Osteocyte (in vitro differentiated cells): ENCODE measurements around the gene TM4SF18. TPM values are rescaled to one million over a fixed set of nuclear protein-coding genes. Genes with fewer than 3 reads are reported as not detected.

ENCODE experiments used
- DNase-seq: peaks from one replicate; pipeline ENCODE4 v3.0.0; 2021; ENCODE audit warnings: mixed read lengths; ENCODE audit not compliant: unreplicated experiment; ENCODE audit errors: extremely low spot score
- H3K27ac Mint-ChIP-seq: one replicate; pipeline ENCODE4 v1.8.0; 2021; ENCODE audit warnings: mild to moderate bottlenecking, mixed read lengths; ENCODE audit not compliant: unreplicated experiment
- H3K27me3 Mint-ChIP-seq: one replicate; pipeline ENCODE4 v1.8.0; 2021; ENCODE audit warnings: mixed read lengths; ENCODE audit not compliant: unreplicated experiment
- H3K36me3 Mint-ChIP-seq: one replicate; pipeline ENCODE4 v1.8.0; 2021; ENCODE audit warnings: mixed read lengths; ENCODE audit not compliant: unreplicated experiment
- H3K4me1 Mint-ChIP-seq: one replicate; pipeline ENCODE4 v1.8.0; 2021; ENCODE audit warnings: mixed read lengths; ENCODE audit not compliant: unreplicated experiment
- H3K4me3 Mint-ChIP-seq: one replicate; pipeline ENCODE4 v1.8.0; 2021; ENCODE audit warnings: mild to moderate bottlenecking, moderate library complexity, mixed read lengths; ENCODE audit not compliant: unreplicated experiment
- H3K9me3 Mint-ChIP-seq: one replicate; pipeline ENCODE4 v1.8.0; 2021; ENCODE audit warnings: mixed read lengths; ENCODE audit not compliant: unreplicated experiment
- total RNA-seq: library from RNA; stranded (reverse); gene quantifications from 2 replicates; pipeline ENCODE4 v1.2.1, GENCODE V29; 2021
- TF ChIP-seq, protein P1 (sequence below): fragments of 200-600 bp; sonication (generic); IDR thresholded peaks from 2 replicates; pipeline ENCODE4 v1.5.0; 2021; ENCODE audit warnings: antibody characterized with exemption, mild to moderate bottlenecking, moderate library complexity

The TM4SF18 gene
- total RNA-seq, 1 donor from 2014 or later: 2.2 TPM

DNA sequence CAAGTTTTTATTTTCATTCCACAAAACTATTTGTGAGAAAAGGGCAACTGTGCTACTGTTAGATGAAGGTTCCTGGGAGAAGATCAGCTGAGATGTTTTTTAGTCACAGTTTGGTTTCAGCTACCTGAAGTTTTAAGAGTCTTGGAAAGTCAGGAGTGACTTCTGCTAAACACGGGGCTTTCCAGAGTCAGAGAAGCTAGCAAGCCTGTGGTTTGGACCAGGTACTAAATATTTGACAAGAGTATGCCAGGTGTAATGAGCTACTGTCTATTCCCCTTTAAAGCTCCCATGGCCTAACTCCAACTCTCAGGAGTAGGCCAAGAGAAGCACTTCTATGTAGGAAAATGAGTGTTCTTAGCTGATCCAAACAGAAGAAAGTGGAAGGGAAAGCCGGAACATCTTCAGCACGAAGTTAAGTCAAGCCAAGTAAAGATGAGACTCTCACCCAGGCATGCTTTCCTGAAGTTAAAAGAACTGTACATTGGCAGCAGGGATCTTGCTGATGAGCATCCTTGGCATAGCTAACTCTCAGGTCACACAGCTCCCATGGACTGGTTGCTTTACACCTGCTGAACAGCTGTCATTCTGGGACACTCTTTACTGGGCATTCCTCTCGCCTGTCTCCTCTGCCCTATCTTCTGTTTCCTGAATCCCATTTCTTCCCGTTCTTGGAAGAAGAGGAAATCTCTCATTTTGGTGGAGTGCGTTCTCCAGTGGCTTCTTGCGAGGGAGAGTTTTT, 22.5 kb downstream of the TM4SF18 start:
- TF ChIP-seq, protein P1, sequence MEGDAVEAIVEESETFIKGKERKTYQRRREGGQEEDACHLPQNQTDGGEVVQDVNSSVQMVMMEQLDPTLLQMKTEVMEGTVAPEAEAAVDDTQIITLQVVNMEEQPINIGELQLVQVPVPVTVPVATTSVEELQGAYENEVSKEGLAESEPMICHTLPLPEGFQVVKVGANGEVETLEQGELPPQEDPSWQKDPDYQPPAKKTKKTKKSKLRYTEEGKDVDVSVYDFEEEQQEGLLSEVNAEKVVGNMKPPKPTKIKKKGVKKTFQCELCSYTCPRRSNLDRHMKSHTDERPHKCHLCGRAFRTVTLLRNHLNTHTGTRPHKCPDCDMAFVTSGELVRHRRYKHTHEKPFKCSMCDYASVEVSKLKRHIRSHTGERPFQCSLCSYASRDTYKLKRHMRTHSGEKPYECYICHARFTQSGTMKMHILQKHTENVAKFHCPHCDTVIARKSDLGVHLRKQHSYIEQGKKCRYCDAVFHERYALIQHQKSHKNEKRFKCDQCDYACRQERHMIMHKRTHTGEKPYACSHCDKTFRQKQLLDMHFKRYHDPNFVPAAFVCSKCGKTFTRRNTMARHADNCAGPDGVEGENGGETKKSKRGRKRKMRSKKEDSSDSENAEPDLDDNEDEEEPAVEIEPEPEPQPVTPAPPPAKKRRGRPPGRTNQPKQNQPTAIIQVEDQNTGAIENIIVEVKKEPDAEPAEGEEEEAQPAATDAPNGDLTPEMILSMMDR: no peak
- Mint-ChIP-seq H3K4me1 (peaks cover 67% of the 10 kb centered on the region), H3K27me3 (no peaks in the 10 kb centered on the region), H3K27ac (peak overlapping the region; percentile 63), H3K36me3 (peaks cover 6% of the 10 kb centered on the region), H3K9me3 (peaks cover 12% of the 10 kb centered on the region), H3K4me3 (no peak overlapping the region)
- no peak for DNase-seq

DNA sequence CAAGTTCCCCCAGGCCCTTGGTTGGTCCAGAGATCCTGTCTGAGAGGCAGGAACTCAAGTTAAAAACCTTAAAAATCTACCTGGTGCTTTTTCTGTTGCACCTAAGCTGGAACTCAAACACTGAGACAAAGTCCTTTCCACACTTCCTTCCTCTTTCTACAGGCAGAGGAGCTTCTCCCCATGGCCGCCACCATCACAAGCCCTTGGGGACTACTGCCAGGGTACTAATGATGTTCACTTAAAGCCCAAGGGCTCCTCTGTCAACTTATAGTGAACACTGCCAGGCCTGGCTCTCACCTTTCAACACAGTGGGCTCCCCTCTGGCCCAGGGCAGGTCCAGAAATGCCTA, 26.0 kb downstream of the TM4SF18 start:
- Mint-ChIP-seq H3K36me3 (peaks cover 10% of the 10 kb centered on the region), H3K4me1 (peaks cover 35% of the 10 kb centered on the region), H3K9me3 (peaks cover 16% of the 10 kb centered on the region), H3K27me3 (no peaks in the 10 kb centered on the region), H3K4me3 (no peak overlapping the region), H3K27ac (no peak overlapping the region)
- no peak for DNase-seq
- TF ChIP-seq, protein P1: no peak

DNA sequence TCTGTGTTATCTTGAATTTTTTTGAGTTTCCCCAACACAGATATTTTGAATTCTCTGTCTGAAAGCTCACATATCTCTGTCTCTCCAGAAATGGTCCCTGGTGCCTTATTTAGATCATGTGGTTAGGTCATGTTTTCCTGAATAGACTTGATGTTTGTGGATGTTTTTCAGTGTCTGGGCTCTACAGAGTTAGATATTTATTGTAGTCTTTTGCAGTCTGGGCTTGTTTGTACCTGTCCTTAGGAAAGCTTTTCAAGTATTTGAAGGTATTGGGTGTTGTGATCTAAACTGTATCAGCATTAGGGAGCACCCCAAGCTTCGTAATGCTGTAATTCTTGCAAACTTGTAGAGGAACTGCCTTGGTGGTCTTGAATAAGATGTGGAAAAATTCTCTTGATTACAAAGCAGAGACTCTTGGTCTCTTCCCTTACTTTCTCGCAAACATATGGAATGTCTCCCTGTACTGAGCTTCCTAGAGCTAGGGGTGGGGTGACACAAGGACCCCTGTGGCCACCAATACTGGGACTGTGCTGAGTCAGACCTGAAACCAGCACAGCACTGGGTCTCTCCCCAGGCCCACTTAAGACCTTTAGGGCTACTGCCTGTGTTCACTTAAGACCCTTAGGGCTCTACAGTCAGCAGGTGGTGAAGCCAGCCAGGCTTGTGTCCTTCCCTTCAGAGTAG, 26.5 kb downstream of the TM4SF18 start:
- DNase-seq: no peak
- no peaks in the 10 kb centered on the region for H3K27me3 Mint-ChIP-seq
- H3K27ac Mint-ChIP-seq: peak overlapping the region; percentile 9
- TF ChIP-seq, protein P1: no peak
- H3K9me3 Mint-ChIP-seq: peaks cover 11% of the 10 kb centered on the region
- H3K4me3 Mint-ChIP-seq: no peak overlapping the region
- peaks cover 37% of the 10 kb centered on the region for H3K4me1 Mint-ChIP-seq
- H3K36me3 Mint-ChIP-seq: peaks cover 7% of the 10 kb centered on the region

DNA sequence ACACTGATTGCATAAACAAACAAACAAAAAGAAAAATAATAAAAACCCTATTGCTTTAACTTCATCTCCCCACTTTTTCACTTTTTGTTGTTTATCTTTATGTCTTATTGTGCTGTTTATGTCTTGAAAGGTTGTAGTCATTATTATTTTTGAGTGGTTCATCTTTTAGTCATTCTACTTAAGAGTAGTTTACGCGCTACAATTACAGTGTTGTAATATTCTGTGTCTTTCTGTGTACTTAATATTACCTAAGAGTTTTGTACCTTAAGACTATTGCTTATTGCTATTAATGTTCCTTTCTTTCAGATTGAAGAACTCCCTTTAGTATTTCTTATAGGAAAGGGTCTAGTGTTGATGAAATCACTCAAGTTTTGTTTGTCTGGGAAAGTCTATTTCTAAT, 28.1 kb downstream of the TM4SF18 start:
- Mint-ChIP-seq H3K4me3 (no peak overlapping the region), H3K36me3 (peaks cover 7% of the 10 kb centered on the region), H3K27me3 (no peaks in the 10 kb centered on the region), H3K9me3 (peaks cover 9% of the 10 kb centered on the region), H3K27ac (no peak overlapping the region), H3K4me1 (peaks cover 38% of the 10 kb centered on the region)
- TF ChIP-seq, protein P1: no peak
- DNase-seq: no peak
